H1 (cell line): ENCODE results near the gene GNB3. TPM values are rescaled to one million over a fixed set of nuclear protein-coding genes. Genes with fewer than 3 reads are reported as not detected.

ENCODE experiments used
- CTCF ChIA-PET: fragments of 300-600 bp; sonication (Branson Sonifier 250); formaldehyde crosslinking; loops from one replicate; lab custom pipeline; 2021; ENCODE audit not compliant: partially characterized antibody; lab: Charles Lee
- POLR2A ChIA-PET: fragments of 300-600 bp; sonication (Branson Sonifier 250); formaldehyde crosslinking; loops from one replicate; lab custom pipeline; 2021; ENCODE audit warnings: inconsistent platforms; ENCODE audit not compliant: partially characterized antibody; lab: Charles Lee
- DNase-seq, 2 experiments: peaks; one replicate each; pipeline versions ENCODE4 v3.0.0 to v3.0.0-alpha.2; 2010 to 2022; ENCODE audit warnings: low spot score in 2 of 2, low read depth in 1 of 2, mixed read lengths in 1 of 2
- FAIRE-seq: peaks from 2 replicates; lab custom pipeline; 2011; peaks lifted over from hg19 to GRCh38; lab: Jason Lieb, UNC
- H2AFZ ChIP-seq: 2 replicates; pipeline ENCODE4 v1.8.1; 2012; ENCODE audit warnings: low read length, inconsistent platforms
- H2AK5ac ChIP-seq: 2 replicates; pipeline ENCODE4 v1.6.1; 2013; ENCODE audit warnings: low read depth, low read length
- H2BK120ac ChIP-seq: replicated peaks from 2 replicates; pipeline ENCODE3; 2013; ENCODE audit warnings: low read depth, low read length, inconsistent platforms
- H2BK12ac ChIP-seq: 2 replicates; pipeline ENCODE4 v1.6.1; 2013; ENCODE audit warnings: low read depth, low read length
- H2BK15ac ChIP-seq: 2 replicates; pipeline ENCODE4 v1.6.1; 2013; ENCODE audit warnings: low read length
- H2BK20ac ChIP-seq: 2 replicates; pipeline ENCODE4 v1.6.1; 2013; ENCODE audit warnings: low read length
- H2BK5ac ChIP-seq: 2 replicates; pipeline ENCODE4 v1.6.1; 2013; ENCODE audit warnings: low read depth, low read length
- H3K14ac ChIP-seq: 2 replicates; pipeline ENCODE4 v1.6.1; 2013; ENCODE audit warnings: inconsistent platforms; ENCODE audit not compliant: insufficient read length
- H3K18ac ChIP-seq: 2 replicates; pipeline ENCODE4 v1.6.1; 2013; ENCODE audit warnings: low read length; ENCODE audit errors: extremely low read depth
- H3K23ac ChIP-seq: 2 replicates; pipeline ENCODE4 v1.6.1; 2013; ENCODE audit warnings: inconsistent platforms; ENCODE audit not compliant: insufficient read length
- H3K23me2 ChIP-seq: 2 replicates; pipeline ENCODE4 v1.6.1; 2013; ENCODE audit warnings: low read depth, low read length
- H3K27ac ChIP-seq: 2 replicates; pipeline ENCODE4 v1.6.1; 2011; ENCODE audit warnings: low read depth, low read length, inconsistent platforms
- H3K27me3 ChIP-seq, 4 experiments: replicated peaks in 1 of 4; 1 replicate in 1 of 4; 2 replicates in 3 of 4; pipeline versions ENCODE4 v1.6.1 to v1.8.1; 2011 to 2013; ENCODE audit warnings: low read length in 3 of 4, mild to moderate bottlenecking in 3 of 4, inconsistent platforms in 2 of 4, mixed read lengths in 2 of 4, moderate library complexity in 1 of 4; ENCODE audit not compliant: control insufficient read depth in 3 of 4, insufficient read depth in 3 of 4; ENCODE audit errors: extremely low read depth in 1 of 4
- H3K36me3 ChIP-seq, 4 experiments: 2 replicates each; pipeline versions ENCODE4 v1.6.1 to v1.8.1; 2011 to 2013; ENCODE audit warnings: mild to moderate bottlenecking in 4 of 4, low read length in 3 of 4, moderate library complexity in 2 of 4, control low read depth in 1 of 4, inconsistent platforms in 1 of 4; ENCODE audit not compliant: insufficient read depth in 4 of 4, control insufficient read depth in 2 of 4
- H3K4ac ChIP-seq: replicated peaks from 2 replicates; pipeline ENCODE3; 2013; ENCODE audit warnings: low read length, low read depth, mixed read lengths, inconsistent platforms; ENCODE audit not compliant: insufficient read length
- H3K4me1 ChIP-seq, 4 experiments: replicated peaks in 1 of 4; 1 replicate in 1 of 4; 2 replicates in 3 of 4; pipeline versions ENCODE4 v1.6.1 to v1.8.1; 2011 to 2013; ENCODE audit warnings: low read length in 3 of 4, inconsistent platforms in 2 of 4, mixed read lengths in 1 of 4; ENCODE audit not compliant: insufficient read depth in 4 of 4, control insufficient read depth in 3 of 4
- H3K4me2 ChIP-seq, 2 experiments: 2 replicates each; pipeline versions ENCODE4 v1.6.1 to v1.8.1; 2011 to 2013; ENCODE audit warnings: low read depth in 2 of 2, low read length in 2 of 2, control low read depth in 1 of 2, inconsistent platforms in 1 of 2, mild to moderate bottlenecking in 1 of 2; ENCODE audit not compliant: insufficient read depth in 1 of 2
- H3K4me3 ChIP-seq, 4 experiments: fragments of 200-600, 300-600 bp in 1 of 4; sonication (generic), shearing (Covaris generic), sonication (Bioruptor Twin) in 1 of 4; 2 replicates each; pipeline versions ENCODE4 v1.5.1 to v1.8.1; 2011 to 2016; ENCODE audit warnings: low read length in 4 of 4, low read depth in 3 of 4, control low read depth in 2 of 4, inconsistent platforms in 2 of 4, mild to moderate bottlenecking in 2 of 4, mixed read lengths in 1 of 4, moderate library complexity in 1 of 4; ENCODE audit not compliant: insufficient read depth in 2 of 4; ENCODE audit errors: extremely low read depth in 1 of 4
- H3K56ac ChIP-seq: replicated peaks from 2 replicates; pipeline ENCODE3; 2013; ENCODE audit warnings: low read depth, mild to moderate bottlenecking, mixed read lengths, low read length, inconsistent platforms; ENCODE audit not compliant: insufficient read length
- H3K79me1 ChIP-seq: 2 replicates; pipeline ENCODE4 v1.6.1; 2013; ENCODE audit warnings: low read depth, low read length, control low read depth
- H3K79me2 ChIP-seq, 2 experiments: 2 replicates each; pipeline versions ENCODE4 v1.6.1 to v1.8.1; 2012 to 2013; ENCODE audit warnings: low read length in 2 of 2, mild to moderate bottlenecking in 2 of 2, inconsistent platforms in 1 of 2; ENCODE audit not compliant: insufficient read depth in 2 of 2, control insufficient read depth in 1 of 2
- H3K9ac ChIP-seq, 4 experiments: replicated peaks in 1 of 4; 1 replicate in 1 of 4; 2 replicates in 3 of 4; pipeline versions ENCODE4 v1.6.1 to v1.8.1; 2011 to 2013; ENCODE audit warnings: low read depth in 3 of 4, low read length in 3 of 4, control low read depth in 2 of 4, mild to moderate bottlenecking in 2 of 4, moderate library complexity in 2 of 4, inconsistent platforms in 1 of 4; ENCODE audit errors: extremely low read depth in 1 of 4
- H3K9me3 ChIP-seq, 2 experiments: 2 replicates each; pipeline versions ENCODE4 v1.6.1 to v1.8.1; 2012 to 2013; ENCODE audit warnings: mild to moderate bottlenecking in 2 of 2, moderate library complexity in 2 of 2, control low read depth in 1 of 2, inconsistent platforms in 1 of 2, low read depth in 1 of 2, low read length in 1 of 2, mixed read lengths in 1 of 2; ENCODE audit not compliant: insufficient read depth in 2 of 2
- H4K20me1 ChIP-seq, 2 experiments: replicated peaks in 1 of 2; 2 replicates each; pipeline versions ENCODE3 to v1.8.1; 2011 to 2013; ENCODE audit warnings: inconsistent platforms in 2 of 2, low read length in 2 of 2, mild to moderate bottlenecking in 1 of 2; ENCODE audit not compliant: insufficient read depth in 2 of 2, control insufficient read depth in 1 of 2
- H4K5ac ChIP-seq: 2 replicates; pipeline ENCODE4 v1.6.1; 2013; ENCODE audit warnings: low read length, low read depth, mixed read lengths, inconsistent platforms; ENCODE audit not compliant: insufficient read length
- H4K8ac ChIP-seq: 2 replicates; pipeline ENCODE4 v1.8.0; 2013; ENCODE audit warnings: mild to moderate bottlenecking, moderate library complexity, low read length, inconsistent platforms; ENCODE audit not compliant: insufficient read depth; ENCODE audit errors: extremely low read depth
- H4K91ac ChIP-seq: replicated peaks from 2 replicates; pipeline ENCODE3; 2013; ENCODE audit warnings: low read length, mixed read lengths, inconsistent platforms; ENCODE audit not compliant: insufficient read length
- ASH2L ChIP-seq: fragments of 200-600, 300-600 bp; sonication (generic); IDR thresholded peaks from one replicate; pipeline ENCODE4 v1.7.1; 2017; ENCODE audit warnings: low read length
- GABPA ChIP-seq: IDR thresholded peaks from 2 replicates; pipeline ENCODE4 v1.6.1; 2011; ENCODE audit warnings: mild to moderate bottlenecking, low read length, moderate library complexity, borderline replicate concordance; ENCODE audit not compliant: insufficient read depth
- KDM1A ChIP-seq: fragments of 200-600, 300-600 bp; sonication (generic); IDR thresholded peaks from 2 replicates; pipeline ENCODE4 v1.7.1; 2016; ENCODE audit warnings: mild to moderate bottlenecking, low read length, borderline replicate concordance
- POU5F1 ChIP-seq: IDR thresholded peaks from 2 replicates; pipeline ENCODE4 v1.6.1; 2011; ENCODE audit warnings: low read depth, mild to moderate bottlenecking, low read length, moderate library complexity
- RAD21 ChIP-seq, 2 experiments: IDR thresholded peaks in 1 of 2; conservative IDR thresholded peaks in 1 of 2; 2 replicates each; pipeline ENCODE4 v1.6.1; 2011; ENCODE audit warnings: low read depth in 2 of 2, low read length in 2 of 2, improper control_type of control experiment in 1 of 2, inconsistent platforms in 1 of 2, mild to moderate bottlenecking in 1 of 2, moderate library complexity in 1 of 2
- TCF12 ChIP-seq: IDR thresholded peaks from 2 replicates; pipeline ENCODE4 v1.6.1; 2011; ENCODE audit warnings: low read depth, mild to moderate bottlenecking, low read length
- WGBS, 2 experiments: shearing (Covaris generic) in 1 of 2; methylation state at CpG; one replicate each; pipeline versions ENCODE4 v1.1.6 to v1.1.7; 2013 to 2015; ENCODE audit warnings: low lambda C conversion rate in 2 of 2, mixed read lengths in 2 of 2, inconsistent platforms in 1 of 2, low coverage in 1 of 2, missing lambda C conversion rate in 1 of 2; ENCODE audit not compliant: insufficient replicate concordance in 2 of 2, insufficient coverage in 1 of 2, insufficient read length in 1 of 2; ENCODE audit errors: extremely low coverage in 1 of 2, missing lambda C conversion rate in 1 of 2; 5-methylcytosine and 5-hydroxymethylcytosine counted together
- polyA plus RNA-seq, 7 experiments: library from polyadenylated mRNA; depleted of rRNA in 3 of 7; stranded (reverse) in 5 of 7; unstranded in 2 of 7; fragments of >200 nt in 5 of 7; fragments of 200-250 nt in 2 of 7; gene quantifications; 1 replicate in 5 of 7; 2 replicates in 1 of 7; 4 replicates in 1 of 7; pipeline versions ENCODE4 v1.2.1 to v1.2.3, GENCODE V29; 2011 to 2013; ENCODE audit warnings: missing spikeins in 2 of 7, mixed read lengths in 2 of 7
- total RNA-seq: library from RNA; stranded (reverse); fragmentation: NEBNext Ultra II Directional; extraction: Animal tissue kit (Norgen Biotek cat#: 25700); gene quantifications from 2 replicates; pipeline ENCODE4 v1.2.1, GENCODE V29; 2021

GNB3 gene
- total and polyA plus RNA-seq, 2 of the 8 experiments (the other 6 are each of a cell fraction or from before 2014, with no cell fraction given), result 9.9 TPM

DNA sequence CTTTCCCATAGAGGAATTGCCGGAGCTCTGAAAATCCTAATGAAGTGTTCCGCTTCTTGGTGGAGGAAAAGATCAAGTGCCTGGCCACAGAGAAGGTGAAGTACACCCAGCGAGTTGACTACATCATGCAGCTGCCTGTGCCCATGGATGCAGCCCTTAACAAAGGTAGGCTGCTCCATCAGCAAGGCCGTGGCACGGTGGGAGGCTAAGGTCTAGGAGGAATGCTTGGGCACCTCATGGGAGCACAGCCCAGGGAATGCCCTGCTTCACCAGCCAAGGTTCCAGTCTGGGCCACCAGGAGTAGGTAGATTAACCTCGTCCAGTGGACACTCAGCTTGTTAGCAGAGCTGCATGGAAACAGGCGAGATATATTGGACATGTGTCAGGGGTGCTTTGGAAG is 20.2 kb downstream of the GNB3 start:
- Histone ChIP-seq H3K36me3 (peaks cover 28 to 79% (median 69%) of the 10 kb centered on the region in 4 experiments), H3K23ac (no peak overlapping the region), H2BK12ac (no peak overlapping the region), H3K18ac (no peak overlapping the region), H3K27me3 (no peaks in the 10 kb centered on the region), H4K20me1 (peaks cover 0 to 2% of the 10 kb centered on the region in 2 experiments), H3K23me2 (no peaks in the 10 kb centered on the region), H3K14ac (no peak overlapping the region), H2BK20ac (no peak overlapping the region), H4K5ac (no peak overlapping the region), H3K4me1 (peaks cover 0 to 6% (median 2%) of the 10 kb centered on the region in 4 experiments; a peak in 4 of 7 replicates), H3K79me2 (no peaks in the 10 kb centered on the region), H2AFZ (no peak overlapping the region), H4K91ac (no peak overlapping the region), H2BK15ac (no peak overlapping the region), H3K56ac (no peak overlapping the region), H3K27ac (no peak overlapping the region), H3K4me2 (no peak overlapping the region), H3K4me3 (no peak overlapping the region), H2BK120ac (no peak overlapping the region), H4K8ac (no peak overlapping the region), H3K9me3 (no peaks in the 10 kb centered on the region), H3K79me1 (no peaks in the 10 kb centered on the region; the same call in 1 of the 2 replicates), H3K4ac (no peak overlapping the region), H3K9ac (no peak overlapping the region), H2AK5ac (no peak overlapping the region), H2BK5ac (no peak overlapping the region)
- CTCF ChIA-PET, result interaction anchor here (0.6 to 4.5 kb wide), 8 partner anchors 10 to 108 kb away, joined by 3 to 27 read pairs (median 4); partner anchors contain the start of genes GNB3, MLF2 and SPSB2
- POLR2A ChIA-PET, result interaction anchor here (0.7 to 18.9 kb wide), 5 partner anchors 8 to 323 kb away, joined by 3 to 588 read pairs (median 7); partner anchors contain the start of genes C12orf57, CDCA3, GNB3 and RNU7-1
- no peak for DNase-seq
- FAIRE-seq, result no peak
- TF ChIP-seq RAD21 (IDR thresholded peaks at IDR 0.05 in 1 of 2, conservative IDR thresholded peaks at IDR 0.05 in 1 of 2; ENCODE audit: low read depth in 2 of 2, low read length in 2 of 2), result no peak
- TF ChIP-seq TCF12, result no peak
- TF ChIP-seq GABPA, result no peak
- TF ChIP-seq POU5F1, result no peak
- TF ChIP-seq ASH2L, result no peak
- TF ChIP-seq KDM1A, result no peak
- WGBS, 2 experiments, result 94% methylated on average over 7 of the region's 7 CpGs; no CpG with 5 or more reads in 1 of the 2 experiments
